Fibroblast of lung (primary cell): ENCODE measurements around the gene ZNF274. TPM values are rescaled to one million over a fixed set of nuclear protein-coding genes. Genes with fewer than 3 reads are reported as not detected.

Experiments used
- DNase-seq, 2 donors: peaks; one replicate each; pipeline versions ENCODE4 v3.0.0 to v3.0.0-alpha.2; 2010; ENCODE audit warnings: low read depth in 2 of 2
- H2AFZ ChIP-seq: 2 replicates; pipeline ENCODE4 v1.5.1; 2012; ENCODE audit warnings: low read length, control low read depth, inconsistent platforms
- H3K27ac ChIP-seq: 2 replicates; pipeline ENCODE4 v1.5.1; 2011; ENCODE audit warnings: low read length, control low read depth; ENCODE audit not compliant: insufficient read depth
- H3K27me3 ChIP-seq: 2 replicates; pipeline ENCODE4 v1.5.1; 2011; ENCODE audit warnings: mild to moderate bottlenecking, low read length; ENCODE audit not compliant: control insufficient read depth, insufficient read depth
- H3K36me3 ChIP-seq: 2 replicates; pipeline ENCODE4 v1.5.1; 2011; ENCODE audit warnings: low read length; ENCODE audit not compliant: control insufficient read depth, insufficient read depth
- H3K4me1 ChIP-seq: 2 replicates; pipeline ENCODE4 v1.5.1; 2011; ENCODE audit warnings: low read length; ENCODE audit not compliant: control insufficient read depth, insufficient read depth; ENCODE audit errors: extremely low read depth
- H3K4me2 ChIP-seq: 2 replicates; pipeline ENCODE4 v1.5.1; 2011; ENCODE audit warnings: low read length, control low read depth; ENCODE audit not compliant: insufficient read depth; ENCODE audit errors: extremely low read depth
- H3K4me3 ChIP-seq, 4 experiments: fragments of 200-600 bp in 1 of 4; sonication (generic) in 1 of 4; replicated peaks in 1 of 4; 2 replicates each; pipeline ENCODE4 v1.5.1; 2011 to 2016; ENCODE audit warnings: low read length in 4 of 4, low read depth in 3 of 4, mild to moderate bottlenecking in 3 of 4, control low read depth in 2 of 4, inconsistent platforms in 1 of 4, mixed read lengths in 1 of 4; ENCODE audit not compliant: insufficient read depth in 1 of 4; ENCODE audit errors: control extremely low read depth in 1 of 4
- H3K79me2 ChIP-seq: 2 replicates; pipeline ENCODE4 v1.5.1; 2012; ENCODE audit warnings: mild to moderate bottlenecking, low read length, inconsistent platforms; ENCODE audit not compliant: control insufficient read depth, insufficient read depth
- H3K9ac ChIP-seq: 2 replicates; pipeline ENCODE4 v1.5.1; 2011; ENCODE audit warnings: mild to moderate bottlenecking, low read length, control low read depth; ENCODE audit not compliant: insufficient read depth
- H3K9me3 ChIP-seq: 2 replicates; pipeline ENCODE4 v1.5.1; 2012; ENCODE audit warnings: low read depth, low read length; ENCODE audit not compliant: control insufficient read depth, insufficient read depth
- H4K20me1 ChIP-seq: 2 replicates; pipeline ENCODE4 v1.5.1; 2011; ENCODE audit warnings: low read length; ENCODE audit not compliant: control insufficient read depth, insufficient read depth; ENCODE audit errors: extremely low read depth
- CTCF ChIP-seq, 2 donors: IDR thresholded peaks in 1 of 2; conservative IDR thresholded peaks in 1 of 2; 1 replicate in 1 of 2; 2 replicates in 1 of 2; pipeline ENCODE4 v1.5.1; 2011 to 2012; ENCODE audit warnings: low read length in 2 of 2, control low read depth in 1 of 2, inconsistent platforms in 1 of 2, low read depth in 1 of 2, mild to moderate bottlenecking in 1 of 2
- EZH2 ChIP-seq: IDR thresholded peaks from 2 replicates; pipeline ENCODE4 v1.5.1; 2012; ENCODE audit warnings: low read length, control low read depth, mild to moderate bottlenecking; ENCODE audit errors: missing control alignments
- polyA plus RNA-seq, 2 donors: library from polyadenylated mRNA; depleted of rRNA in 1 of 2; stranded (reverse) in 1 of 2; unstranded in 1 of 2; fragments of >200 nt; gene quantifications; 2 replicates each; pipeline ENCODE4 v1.2.1, GENCODE V29; 2011 to 2012; ENCODE audit warnings: missing spikeins in 1 of 2
- total RNA-seq: library from RNA; depleted of rRNA; stranded (reverse); fragments of >200 nt; gene quantifications from 2 replicates; pipeline ENCODE4 v1.2.1, GENCODE V29; 2014

ZNF274 gene
- total and polyA plus RNA-seq, 2 donors (not counting 1 experiment from before 2014, with no cell fraction given), result 12.8 to 37.5 TPM

GRCh38 chr19:58217607-58218391 lies 34.9 kb downstream of the ZNF274 start:
- DNase-seq, result no peak
- Histone ChIP-seq H3K27ac (no peak overlapping the region), H3K36me3 (peaks cover under 1% of the 10 kb centered on the region), H2AFZ (no peak overlapping the region), H3K4me2 (no peak overlapping the region), H3K27me3 (no peaks in the 10 kb centered on the region), H4K20me1 (no peaks in the 10 kb centered on the region), H3K9me3 (no peaks in the 10 kb centered on the region), H3K79me2 (no peaks in the 10 kb centered on the region), H3K4me1 (no peaks in the 10 kb centered on the region), H3K4me3 (no peak overlapping the region), H3K9ac (no peak overlapping the region)
- no peak for TF ChIP-seq CTCF (conservative IDR thresholded peaks at IDR 0.05 in 1 of 2, IDR thresholded peaks at IDR 0.05 in 1 of 2; ENCODE audit: low read depth in 1 of 2, low read length in 2 of 2)
- TF ChIP-seq EZH2, result no peak

- Histone ChIP-seq H3K4me3 (no peak overlapping the region), H2AFZ (no peak overlapping the region), H3K9me3 (no peaks in the 10 kb centered on the region), H4K20me1 (no peaks in the 10 kb centered on the region), H3K27me3 (no peaks in the 10 kb centered on the region), H3K36me3 (no peaks in the 10 kb centered on the region), H3K79me2 (no peaks in the 10 kb centered on the region), H3K4me2 (no peak overlapping the region), H3K4me1 (no peaks in the 10 kb centered on the region), H3K27ac (no peak overlapping the region), H3K9ac (no peak overlapping the region)
- DNase-seq, result peak in 1 of 2 donors; percentile 25
- TF ChIP-seq EZH2 (no peak), CTCF (conservative IDR thresholded peaks at IDR 0.05 in 1 of 2, IDR thresholded peaks at IDR 0.05 in 1 of 2; ENCODE audit: low read depth in 1 of 2, low read length in 2 of 2) (peak in 1 of 2 donors; percentile 12)
These were observed 36.0 kb downstream of the ZNF274 start for GRCh38 chr19:58218899-58219298.

GRCh38 chr19:58227964-58228584 lies 45.2 kb downstream of the ZNF274 start:
- Histone ChIP-seq H2AFZ (peak overlapping the region; percentile 88), H3K36me3 (peaks cover 12% of the 10 kb centered on the region), H3K4me2 (peak overlapping the region; percentile 98), H3K4me3 (peak overlapping the region; percentile 72 to 84 (median 76)), H4K20me1 (no peaks in the 10 kb centered on the region), H3K79me2 (no peaks in the 10 kb centered on the region), H3K9ac (peak overlapping the region; percentile 75), H3K27me3 (no peaks in the 10 kb centered on the region), H3K27ac (peak overlapping the region; percentile 70), H3K9me3 (no peaks in the 10 kb centered on the region), H3K4me1 (peaks cover 3% of the 10 kb centered on the region)
- no peak for DNase-seq
- no peak for TF ChIP-seq CTCF (conservative IDR thresholded peaks at IDR 0.05 in 1 of 2, IDR thresholded peaks at IDR 0.05 in 1 of 2; ENCODE audit: low read depth in 1 of 2, low read length in 2 of 2)
